HEK293T (cell line): ENCODE measurements around the gene TATDN3.

Source experiments
- BHLHE40 ChIP-seq: fragments of 450-650 bp; IDR thresholded peaks from 2 replicates; pipeline ENCODE4 v1.6.1; 2016; ENCODE audit warnings: mild to moderate bottlenecking, moderate library complexity, borderline replicate concordance
- ELF4 ChIP-seq: fragments of 450-650 bp; IDR thresholded peaks from 2 replicates; pipeline ENCODE4 v1.6.1; 2017; ENCODE audit warnings: antibody characterized with exemption
- FOXM1 ChIP-seq: fragments of 450-650 bp; IDR thresholded peaks from 2 replicates; pipeline ENCODE4 v1.6.1; 2017; ENCODE audit warnings: mild to moderate bottlenecking, borderline replicate concordance
- NFRKB ChIP-seq: fragments of 450-650 bp; IDR thresholded peaks from 2 replicates; pipeline ENCODE4 v1.6.1; 2016; ENCODE audit warnings: mild to moderate bottlenecking, moderate library complexity
- SUZ12 ChIP-seq: fragments of 450-650 bp; IDR thresholded peaks from 2 replicates; pipeline ENCODE4 v1.6.1; 2016; ENCODE audit warnings: mild to moderate bottlenecking
- ZNF384 ChIP-seq: fragments of 450-650 bp; IDR thresholded peaks from 2 replicates; pipeline ENCODE4 v1.6.1; 2016

GRCh38 chr1:212762234-212762633 lies 29.5 kb upstream of the TATDN3 start:
- no peak for TF ChIP-seq BHLHE40
- TF ChIP-seq ZNF384 = no peak
- no peak for TF ChIP-seq FOXM1
- TF ChIP-seq NFRKB = no peak
- TF ChIP-seq SUZ12 = no peak
- no peak for TF ChIP-seq ELF4
